ENCODE results near the gene CREB1.

- TF ChIP-seq CTCF (IDR thresholded peaks at IDR 0.05; ENCODE audit: insufficient read depth, low read length) (no peak), POLR2AphosphoS5 (IDR thresholded peaks at IDR 0.05; ENCODE audit: low read depth) (no peak), REST (IDR thresholded peaks at IDR 0.05; ENCODE audit: insufficient replicate concordance, low read depth) (no peak), GABPA (IDR thresholded peaks at IDR 0.05; ENCODE audit: low read depth) (no peak)
These were observed 76.6 kb downstream of the CREB1 start for GRCh38 chr2:207606399-207606798.
